Measurements from ENCODE around the gene JMJD4.

Gene JMJD4

GRCh38 chr1:227769047-227769935, 34.2 kb upstream of the JMJD4 start:
- DNase-seq (ENCODE audit: low read depth, low spot score), result no peak

- no peak for DNase-seq (ENCODE audit: low read depth, low spot score)
Measured at GRCh38 chr1:227768640-227769039, 33.5 kb upstream of the JMJD4 start.

GRCh38 chr1:227768125-227768439, 33.0 kb upstream of the JMJD4 start:
- DNase-seq (ENCODE audit: low read depth, low spot score), result no peak

- no peak for DNase-seq (ENCODE audit: low read depth, low spot score)
Measured at GRCh38 chr1:227767401-227768124, 32.5 kb upstream of the JMJD4 start.

- no peak for DNase-seq (ENCODE audit: low read depth, low spot score)
Measured at GRCh38 chr1:227766653-227767277, 31.7 kb upstream of the JMJD4 start.

GRCh38 chr1:227766015-227766634, 31.0 kb upstream of the JMJD4 start:
- no peak for DNase-seq (ENCODE audit: low read depth, low spot score)

GRCh38 chr1:227765261-227766014, 30.3 kb upstream of the JMJD4 start:
- no peak for DNase-seq (ENCODE audit: low read depth, low spot score)

GRCh38 chr1:227764019-227764391, 28.9 kb upstream of the JMJD4 start:
- no peak for DNase-seq (ENCODE audit: low read depth, low spot score)

GRCh38 chr1:227763246-227764018, 28.3 kb upstream of the JMJD4 start:
- no peak for DNase-seq (ENCODE audit: low read depth, low spot score)

GRCh38 chr1:227762231-227762911, 27.3 kb upstream of the JMJD4 start:
- DNase-seq (ENCODE audit: low read depth, low spot score), result peak; percentile 57

GRCh38 chr1:227761621-227762230, 26.6 kb upstream of the JMJD4 start:
- DNase-seq (ENCODE audit: low read depth, low spot score), result no peak

GRCh38 chr1:227760377-227760776, 25.3 kb upstream of the JMJD4 start:
- no peak for DNase-seq (ENCODE audit: low read depth, low spot score)

GRCh38 chr1:227759341-227760300, 24.5 kb upstream of the JMJD4 start:
- peak; percentile 95 for DNase-seq (ENCODE audit: low read depth, low spot score)

GRCh38 chr1:227758366-227758765, 23.3 kb upstream of the JMJD4 start:
- DNase-seq (ENCODE audit: low read depth, low spot score), result no peak

- DNase-seq (ENCODE audit: low read depth, low spot score), result no peak
Measured at GRCh38 chr1:227757781-227758180, 22.7 kb upstream of the JMJD4 start.

- no peak for DNase-seq (ENCODE audit: low read depth, low spot score)
Measured at GRCh38 chr1:227756172-227756959, 21.3 kb upstream of the JMJD4 start.

GRCh38 chr1:227754958-227755357, 19.9 kb upstream of the JMJD4 start:
- DNase-seq (ENCODE audit: low read depth, low spot score), result no peak
